Breast epithelium (tissue), 4 donors: ENCODE data around the gene CPSF2. TPM values are rescaled to one million over a fixed set of nuclear protein-coding genes. Genes with fewer than 3 reads are reported as not detected.
"Not testable (repeated sequence)": the region's sequence is repeated elsewhere in the genome, so short reads cannot be mapped to it uniquely, and the experiment has no call there.

Source experiments
- DNase-seq, 2 donors: peaks; one replicate each; pipeline ENCODE4 v3.0.0-alpha.2; 2019; ENCODE audit warnings: low spot score in 2 of 2
- H3K27ac ChIP-seq, 2 donors: fragments of 200-600 bp; sonication (generic) in 1 of 2; one replicate each; pipeline ENCODE4 v1.5.1; 2016 to 2019; ENCODE audit warnings: mild to moderate bottlenecking in 1 of 2
- H3K27me3 ChIP-seq, 2 donors: fragments of 200-600 bp; sonication (generic) in 1 of 2; one replicate each; pipeline versions ENCODE4 v1.5.1 to v1.6.0; 2017 to 2019; ENCODE audit warnings: control low read depth in 1 of 2, mild to moderate bottlenecking in 1 of 2
- H3K36me3 ChIP-seq: fragments of 200-600 bp; one replicate; pipeline ENCODE4 v1.5.1; 2019
- H3K4me1 ChIP-seq, 2 donors: fragments of 200-600 bp; sonication (generic); one replicate each; pipeline ENCODE4 v1.5.1; 2016 to 2019; ENCODE audit warnings: control low read depth in 1 of 2
- H3K4me3 ChIP-seq, 3 donors: fragments of 200-600 bp; sonication (generic); 1 replicate in 2 of 3; 2 replicates in 1 of 3; pipeline ENCODE4 v1.5.1; 2016 to 2019; ENCODE audit warnings: mild to moderate bottlenecking in 3 of 3, moderate library complexity in 2 of 3
- H3K9me3 ChIP-seq, 2 donors: fragments of 200-600 bp; sonication (generic) in 1 of 2; one replicate each; pipeline ENCODE4 v1.5.1; 2016 to 2019; ENCODE audit warnings: control low read depth in 1 of 2
- CTCF ChIP-seq, 3 donors: fragments of 450-650 bp; IDR thresholded peaks; one replicate each; pipeline ENCODE4 v1.5.1; 2016 to 2017; ENCODE audit warnings: antibody characterized with exemption in 3 of 3, mild to moderate bottlenecking in 3 of 3, moderate library complexity in 3 of 3
- POLR2A ChIP-seq: fragments of 450-650 bp; IDR thresholded peaks from one replicate; pipeline ENCODE4 v1.6.1; 2016; ENCODE audit warnings: antibody characterized with exemption, mild to moderate bottlenecking, moderate library complexity
- POLR2AphosphoS5 ChIP-seq, 3 donors: sonication (generic); formaldehyde crosslinking; IDR thresholded peaks; one replicate each; pipeline ENCODE4 v1.6.1; 2017; ENCODE audit warnings: antibody characterized with exemption in 3 of 3
- intact Hi-C: fragments of 100-400 bp; cut with DNase I; formaldehyde crosslinking; loops from one replicate; pipeline ENCODE4 v1.15.1; 2023; ENCODE audit warnings: low total_unique reads
- total RNA-seq, 3 donors: library from RNA; depleted of rRNA; stranded (reverse); fragments of >200 nt; gene quantifications; one replicate each; pipeline ENCODE4 v1.1.0, GENCODE V29; 2016

Gene CPSF2
- total RNA-seq, 3 donors from 2014 or later = 20.0 to 38.2 (median 34.9) TPM

- TF ChIP-seq POLR2AphosphoS5 (IDR thresholded peaks at IDR 0.05) (no peak), CTCF (IDR thresholded peaks at IDR 0.05) (no peak), POLR2A (no peak)
- Histone ChIP-seq H3K27me3 (no peaks in the 10 kb centered on the region), H3K27ac (no peak overlapping the region), H3K36me3 (no peaks in the 10 kb centered on the region), H3K9me3 (no peaks in the 10 kb centered on the region), H3K4me3 (no peak overlapping the region), H3K4me1 (no peaks in the 10 kb centered on the region)
- no peak for DNase-seq
- intact Hi-C loops = loop anchor here (5.0 kb wide), 1 partner anchor 1001 kb away; no protein-coding TSS in a partner anchor
Observed at GRCh38 chr14:92173668-92174067, 51.9 kb downstream of the CPSF2 start.

DNA sequence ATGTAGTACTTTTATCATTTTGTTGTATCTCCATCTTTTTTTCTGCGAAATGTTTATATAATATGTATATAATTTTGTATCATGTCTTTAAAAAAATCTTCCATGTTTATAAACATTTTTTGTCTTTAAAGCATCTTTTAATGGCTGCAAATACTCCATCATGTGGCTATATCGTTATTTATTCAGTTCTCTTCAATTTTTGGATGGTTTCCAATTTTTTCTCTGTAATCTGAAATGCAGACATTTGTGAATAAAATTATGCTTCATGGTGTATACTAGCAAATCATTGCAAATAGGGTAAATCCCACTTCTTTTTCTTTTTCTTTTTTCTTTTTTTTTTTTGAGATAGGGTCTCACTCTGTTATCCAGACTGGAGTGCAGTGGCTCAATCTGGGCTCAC, 54.0 kb downstream of the CPSF2 start:
- intact Hi-C loops = no loop called here
- no peak for DNase-seq
- H3K4me3 ChIP-seq = no peak overlapping the region
- no peaks in the 10 kb centered on the region for H3K36me3 ChIP-seq
- H3K9me3 ChIP-seq = no peaks in the 10 kb centered on the region
- TF ChIP-seq POLR2AphosphoS5 (IDR thresholded peaks at IDR 0.05) = no peak
- no peak for TF ChIP-seq CTCF (IDR thresholded peaks at IDR 0.05)
- no peak for TF ChIP-seq POLR2A
- H3K27me3 ChIP-seq = no peaks in the 10 kb centered on the region
- H3K4me1 ChIP-seq = no peaks in the 10 kb centered on the region
- H3K27ac ChIP-seq = no peak overlapping the region

- Histone ChIP-seq H3K4me1 (no peaks in the 10 kb centered on the region), H3K27me3 (no peaks in the 10 kb centered on the region), H3K4me3 (no peak overlapping the region), H3K36me3 (no peaks in the 10 kb centered on the region), H3K27ac (no peak overlapping the region), H3K9me3 (no peaks in the 10 kb centered on the region)
- TF ChIP-seq POLR2AphosphoS5 (IDR thresholded peaks at IDR 0.05) (no peak), POLR2A (no peak), CTCF (IDR thresholded peaks at IDR 0.05) (no peak)
- intact Hi-C loops = no loop called here
- DNase-seq = no peak
Observed at GRCh38 chr14:92176476-92176875, 54.7 kb downstream of the CPSF2 start.

- H3K27ac ChIP-seq, H3K27me3 ChIP-seq, H3K36me3 ChIP-seq, H3K4me3 ChIP-seq, H3K9me3 ChIP-seq, intact Hi-C loops, DNase-seq, H3K4me1 ChIP-seq: not testable (repeated sequence)
Observed at GRCh38 chr14:92179178-92179577, 57.4 kb downstream of the CPSF2 start.

GRCh38 chr14:92185559-92185958, 63.8 kb downstream of the CPSF2 start:
- TF ChIP-seq CTCF (IDR thresholded peaks at IDR 0.05) = no peak
- TF ChIP-seq POLR2AphosphoS5 (IDR thresholded peaks at IDR 0.05) = no peak
- TF ChIP-seq POLR2A = no peak
- DNase-seq = no peak
- Histone ChIP-seq H3K4me1 (no peaks in the 10 kb centered on the region), H3K27ac (no peak overlapping the region), H3K9me3 (no peaks in the 10 kb centered on the region), H3K27me3 (no peaks in the 10 kb centered on the region), H3K36me3 (no peaks in the 10 kb centered on the region), H3K4me3 (no peak overlapping the region)
- intact Hi-C loops = no loop called here

DNA sequence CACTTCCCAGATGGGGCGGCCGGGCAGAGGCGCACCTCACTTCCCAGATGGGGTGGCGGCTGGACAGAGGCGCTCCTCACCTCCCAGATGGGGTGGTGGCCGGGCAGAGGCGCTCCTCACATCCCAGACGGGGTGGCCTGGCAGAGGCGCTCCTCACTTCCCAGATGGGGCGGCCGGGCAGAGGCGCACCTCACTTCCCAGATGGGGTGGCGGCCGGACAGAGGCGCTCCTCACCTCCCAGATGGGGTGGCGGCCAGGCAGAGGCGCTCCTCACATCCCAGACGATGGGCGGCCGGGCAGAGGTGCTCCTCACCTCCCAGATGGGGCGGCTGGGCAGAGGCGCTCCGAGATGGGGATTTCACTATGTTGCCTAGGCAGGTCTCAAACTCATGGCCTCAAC, 65.8 kb downstream of the CPSF2 start:
- H3K9me3 ChIP-seq, H3K27me3 ChIP-seq, intact Hi-C loops, H3K36me3 ChIP-seq, DNase-seq, H3K4me1 ChIP-seq, H3K27ac ChIP-seq, H3K4me3 ChIP-seq: not testable (repeated sequence)
